K562 (cell line): ENCODE measurements around the gene KITLG. TPM values are rescaled to one million over a fixed set of nuclear protein-coding genes. Genes with fewer than 3 reads are reported as not detected.

Experiments used
- ATAC-seq: fragments of 200-7000 bp; cut with Tn5 transposase; 3 replicates; pipeline ENCODE4 v1.9.1; 2020; ENCODE audit warnings: moderate library complexity
- BruUV-seq: library from RNA; stranded (reverse); fragments of 400-500 nt; replicated peaks from 2 replicates; lab custom pipeline; 2021; lab: Mats Ljungman, UMichigan
- CTCF ChIA-PET: fragments of 300-600 bp; formaldehyde crosslinking; extraction: SDS; loops from one replicate; lab custom pipeline; 2021; ENCODE audit warnings: low intra/inter-chr PET ratio; lab: Yijun Ruan, JAX
- POLR2A ChIA-PET: fragments of 300-600, 350-650 bp; sonication (Branson Sonifier 250); formaldehyde crosslinking; extraction: SDS; loops from one replicate; lab custom pipeline; 2021; ENCODE audit warnings: antibody characterized with exemption, inconsistent platforms; lab: Yijun Ruan, JAX
- DNase-seq, 4 experiments: peaks; one replicate each; pipeline versions ENCODE4 v3.0.0 to v3.0.0-alpha.2; 2011 to 2018; ENCODE audit warnings: low spot score in 3 of 4, mixed read lengths in 3 of 4; ENCODE audit errors: extremely low read depth in 1 of 4
- FAIRE-seq: peaks from 2 replicates; lab custom pipeline; 2011; peaks lifted over from hg19 to GRCh38; lab: Jason Lieb, UNC
- H2AFZ ChIP-seq: 2 replicates; pipeline ENCODE4 v1.6.0; 2011; ENCODE audit warnings: low read depth, low read length, control low read depth, inconsistent platforms
- H3K27ac ChIP-seq: fragments of 200-600 bp; 3 replicates; pipeline ENCODE4 v1.8.0; 2011; ENCODE audit warnings: low read depth, mild to moderate bottlenecking, control low read depth, inconsistent platforms, low read length, moderate library complexity, mixed read lengths; ENCODE audit errors: extremely low read depth
- H3K27me3 ChIP-seq, 2 experiments: fragments of 300-600 bp in 1 of 2; 2 replicates in 1 of 2; 3 replicates in 1 of 2; pipeline versions ENCODE4 v1.6.0 to v1.8.0; 2011; ENCODE audit warnings: inconsistent platforms in 2 of 2, low read length in 2 of 2, mild to moderate bottlenecking in 1 of 2, mixed read lengths in 1 of 2, moderate library complexity in 1 of 2; ENCODE audit not compliant: control insufficient read depth in 2 of 2, insufficient read depth in 2 of 2
- H3K36me3 ChIP-seq: fragments of 300-600 bp; 3 replicates; pipeline ENCODE4 v1.8.0; 2011; ENCODE audit warnings: mild to moderate bottlenecking, low read length, inconsistent platforms; ENCODE audit not compliant: control insufficient read depth, insufficient read depth
- H3K4me1 ChIP-seq, 2 experiments: fragments of 200-600 bp in 1 of 2; replicated peaks in 1 of 2; 2 replicates in 1 of 2; 3 replicates in 1 of 2; pipeline versions ENCODE4 v1.5.1 to v1.8.0; 2011; ENCODE audit warnings: inconsistent platforms in 2 of 2, low read length in 2 of 2, mild to moderate bottlenecking in 1 of 2, mixed read lengths in 1 of 2, moderate library complexity in 1 of 2; ENCODE audit not compliant: control insufficient read depth in 2 of 2, insufficient read depth in 2 of 2
- H3K4me2 ChIP-seq: 2 replicates; pipeline ENCODE4 v1.6.1; 2011; ENCODE audit warnings: low read length, control low read depth, inconsistent platforms, mixed read lengths; ENCODE audit not compliant: insufficient read depth
- H3K4me3 ChIP-seq: fragments of 200-600 bp; sonication (generic), shearing (Covaris generic); 2 replicates; pipeline ENCODE4 v1.5.1; 2016; ENCODE audit warnings: control low read depth, inconsistent platforms
- H3K79me2 ChIP-seq: fragments of 200-600 bp; 3 replicates; pipeline ENCODE4 v1.8.0; 2011; ENCODE audit warnings: low read length, inconsistent platforms; ENCODE audit not compliant: control insufficient read depth, insufficient read depth
- H3K9ac ChIP-seq, 2 experiments: 2 replicates each; pipeline versions ENCODE4 v1.6.0 to v1.6.1; 2011; ENCODE audit warnings: low read depth in 2 of 2, low read length in 2 of 2, control low read depth in 1 of 2, inconsistent platforms in 1 of 2, mild to moderate bottlenecking in 1 of 2, mixed read lengths in 1 of 2; ENCODE audit not compliant: insufficient read depth in 1 of 2
- H3K9me1 ChIP-seq: one replicate; pipeline ENCODE4 v1.6.0; 2011; ENCODE audit warnings: inconsistent platforms, mild to moderate bottlenecking, low read length, moderate library complexity; ENCODE audit not compliant: control insufficient read depth, insufficient read depth
- H3K9me3 ChIP-seq: replicated peaks from 2 replicates; pipeline ENCODE4 v1.5.1; 2011; ENCODE audit warnings: low read depth, low read length, inconsistent platforms; ENCODE audit not compliant: control insufficient read depth, insufficient read depth
- H4K20me1 ChIP-seq: replicated peaks from 2 replicates; pipeline ENCODE4 v1.6.1; 2011; ENCODE audit warnings: low read length, inconsistent platforms, mixed read lengths; ENCODE audit not compliant: control insufficient read depth, insufficient read depth
- DIDO1 ChIP-seq: fragments of 450-650 bp; IDR thresholded peaks from 2 replicates; pipeline ENCODE4 v1.6.1; 2016; ENCODE audit warnings: low read depth, missing biosample characterization, missing genetic modification characterization
- GABPA ChIP-seq: fragments of 200-800 bp; sonication (Bioruptor generic); conservative IDR thresholded peaks from 2 replicates; pipeline ENCODE4 v1.6.1; 2016; ENCODE audit warnings: low read depth, missing genetic modification characterization, missing compliant biosample characterization
- IFI16 ChIP-seq: fragments of 250-450 bp; sonication (Bioruptor Pico); IDR thresholded peaks from 2 replicates; pipeline ENCODE4 v2.1.2; 2022; ENCODE audit warnings: mild to moderate bottlenecking, inconsistent platforms
- MYNN ChIP-seq, 2 experiments: sonication (generic); formaldehyde crosslinking in 1 of 2; IDR thresholded peaks; 2 replicates each; pipeline versions ENCODE4 v1.5.0 to v1.6.1; 2016 to 2020; ENCODE audit warnings: antibody characterized with exemption in 1 of 2, missing genetic modification reagents in 1 of 2
- NCOR1 ChIP-seq: fragments of 450-650 bp; IDR thresholded peaks from 2 replicates; pipeline ENCODE4 v1.6.1; 2016; ENCODE audit warnings: mild to moderate bottlenecking, moderate library complexity
- POLR2AphosphoS5 ChIP-seq: IDR thresholded peaks from 2 replicates; pipeline ENCODE4 v1.6.1; 2011; ENCODE audit warnings: mild to moderate bottlenecking, low read depth, low read length, moderate library complexity; ENCODE audit not compliant: control insufficient read depth, insufficient read depth
- PTBP1 ChIP-seq: fragments of 200-400 bp; formaldehyde crosslinking; IDR thresholded peaks from 2 replicates; pipeline ENCODE4 v1.6.1; 2017; ENCODE audit warnings: low read depth, low read length
- TSC22D4 ChIP-seq: fragments of 450-650 bp; IDR thresholded peaks from 2 replicates; pipeline ENCODE4 v1.6.1; 2016; ENCODE audit warnings: missing genetic modification characterization, missing biosample characterization, control low read depth
- XRCC5 ChIP-seq: fragments of 200-400 bp; formaldehyde crosslinking; IDR thresholded peaks from 2 replicates; pipeline ENCODE4 v1.6.1; 2017; ENCODE audit warnings: low read depth, mild to moderate bottlenecking, low read length
- ZNF184 ChIP-seq: sonication (generic); formaldehyde crosslinking; IDR thresholded peaks from 2 replicates; pipeline ENCODE4 v1.5.0; 2020; ENCODE audit warnings: missing genetic modification reagents
- ZNF239 ChIP-seq: fragments of 250-450 bp; sonication (Bioruptor Pico); IDR thresholded peaks from 2 replicates; pipeline ENCODE4 v1.4.0; 2020; ENCODE audit warnings: mild to moderate bottlenecking
- ZNF644 ChIP-seq: fragments of 200-800 bp; sonication (Bioruptor generic); IDR thresholded peaks from 2 replicates; pipeline ENCODE4 v1.6.1; 2016; ENCODE audit warnings: low read depth, missing genetic modification characterization, missing compliant biosample characterization
- WGBS: fragments of 100-300 bp; shearing (Covaris generic); methylation state at CpG from one replicate; pipeline ENCODE4 v1.1.6; 2016; ENCODE audit warnings: low coverage, mixed read lengths; ENCODE audit not compliant: insufficient coverage; ENCODE audit errors: missing lambda C conversion rate; 5-methylcytosine and 5-hydroxymethylcytosine counted together
- in situ Hi-C: fragments of 300-500 bp; cut with MboI; formaldehyde crosslinking; loops from 4 replicates; pipeline ENCODE4 v1.15.0; 2018; ENCODE audit warnings: inconsistent platforms, mixed read lengths
- intact Hi-C: fragments of 100-400 bp; cut with micrococcal nuclease; formaldehyde crosslinking; loops from 2 replicates; pipeline ENCODE4 v1.14.2; 2022
- polyA plus RNA-seq, 8 experiments: library from polyadenylated mRNA; depleted of rRNA in 4 of 8; stranded (reverse) in 5 of 8; unstranded in 3 of 8; fragments of >200 nt; fragmentation: Nextera tagmentation in 2 of 8; fragmentation: Illumina TruSeq in 1 of 8; extraction: Ambion mirVana in 2 of 8; extraction: Trizol in 1 of 8; gene quantifications; 2 replicates each; pipeline versions ENCODE4 v1.2.1 to v1.2.3, GENCODE V29; 2011 to 2014; ENCODE audit warnings: inconsistent platforms in 1 of 8, missing spikeins in 1 of 8
- total RNA-seq, 7 experiments: library from RNA; depleted of rRNA in 6 of 7; stranded (reverse); fragments of >200 nt in 6 of 7; fragmentation: Illumina TruSeq in 2 of 7; extraction: Trizol in 2 of 7; gene quantifications; 2 replicates each; pipeline versions ENCODE4 v1.2.1 to v1.2.3, GENCODE V29; 2011 to 2021; ENCODE audit warnings: low replicate concordance in 1 of 7
- TF ChIP-seq, protein P1 (sequence below): fragments of 450-650 bp; IDR thresholded peaks from 2 replicates; pipeline ENCODE4 v1.6.1; 2017; ENCODE audit warnings: antibody characterized with exemption
- TF ChIP-seq, protein P2 (sequence below): fragments of 450-650 bp; IDR thresholded peaks from 2 replicates; pipeline ENCODE4 v1.6.1; 2016; ENCODE audit warnings: borderline replicate concordance
- TF ChIP-seq, protein P3 (sequence below): sonication (generic); formaldehyde crosslinking; IDR thresholded peaks from 2 replicates; pipeline ENCODE4 v1.4.0; 2020; ENCODE audit warnings: mild to moderate bottlenecking, missing genetic modification reagents

Gene KITLG
- total and polyA plus RNA-seq, 9 of the 15 experiments (the other 6 are each of a cell fraction or from before 2014, with no cell fraction given): 0.04 to 0.09 (median 0.04) TPM; not detected in 6

DNA sequence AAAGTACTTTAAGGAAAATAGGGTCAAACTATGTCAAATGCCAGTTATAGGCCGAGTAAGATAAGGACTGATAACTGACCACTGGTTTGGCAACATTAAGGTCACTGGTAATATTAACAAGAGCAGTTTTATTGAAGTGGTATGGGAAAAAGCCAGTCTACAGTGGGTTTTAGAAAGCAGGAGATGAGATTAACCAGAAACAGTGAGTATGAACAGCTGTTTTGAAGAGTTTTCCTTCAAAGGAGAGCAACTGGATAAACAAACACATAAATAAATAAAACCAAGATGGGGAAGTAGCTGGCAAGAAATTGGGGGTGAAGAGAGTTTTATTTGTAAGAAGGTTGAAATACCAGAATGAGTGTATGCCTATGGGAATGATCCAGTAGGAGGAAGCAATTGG lies 30.3 kb downstream of the KITLG start:
- no peak for TF ChIP-seq IFI16
- no peak for TF ChIP-seq DIDO1 (tag)
- TF ChIP-seq GABPA (tag): no peak
- no peak for TF ChIP-seq ZNF644
- TF ChIP-seq, protein P1, sequence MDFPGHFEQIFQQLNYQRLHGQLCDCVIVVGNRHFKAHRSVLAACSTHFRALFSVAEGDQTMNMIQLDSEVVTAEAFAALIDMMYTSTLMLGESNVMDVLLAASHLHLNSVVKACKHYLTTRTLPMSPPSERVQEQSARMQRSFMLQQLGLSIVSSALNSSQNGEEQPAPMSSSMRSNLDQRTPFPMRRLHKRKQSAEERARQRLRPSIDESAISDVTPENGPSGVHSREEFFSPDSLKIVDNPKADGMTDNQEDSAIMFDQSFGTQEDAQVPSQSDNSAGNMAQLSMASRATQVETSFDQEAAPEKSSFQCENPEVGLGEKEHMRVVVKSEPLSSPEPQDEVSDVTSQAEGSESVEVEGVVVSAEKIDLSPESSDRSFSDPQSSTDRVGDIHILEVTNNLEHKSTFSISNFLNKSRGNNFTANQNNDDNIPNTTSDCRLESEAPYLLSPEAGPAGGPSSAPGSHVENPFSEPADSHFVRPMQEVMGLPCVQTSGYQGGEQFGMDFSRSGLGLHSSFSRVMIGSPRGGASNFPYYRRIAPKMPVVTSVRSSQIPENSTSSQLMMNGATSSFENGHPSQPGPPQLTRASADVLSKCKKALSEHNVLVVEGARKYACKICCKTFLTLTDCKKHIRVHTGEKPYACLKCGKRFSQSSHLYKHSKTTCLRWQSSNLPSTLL: no peak
- TF ChIP-seq NCOR1: no peak
- TF ChIP-seq ZNF239 (CRISPR knock-in tag): no peak
- TF ChIP-seq, protein P2, sequence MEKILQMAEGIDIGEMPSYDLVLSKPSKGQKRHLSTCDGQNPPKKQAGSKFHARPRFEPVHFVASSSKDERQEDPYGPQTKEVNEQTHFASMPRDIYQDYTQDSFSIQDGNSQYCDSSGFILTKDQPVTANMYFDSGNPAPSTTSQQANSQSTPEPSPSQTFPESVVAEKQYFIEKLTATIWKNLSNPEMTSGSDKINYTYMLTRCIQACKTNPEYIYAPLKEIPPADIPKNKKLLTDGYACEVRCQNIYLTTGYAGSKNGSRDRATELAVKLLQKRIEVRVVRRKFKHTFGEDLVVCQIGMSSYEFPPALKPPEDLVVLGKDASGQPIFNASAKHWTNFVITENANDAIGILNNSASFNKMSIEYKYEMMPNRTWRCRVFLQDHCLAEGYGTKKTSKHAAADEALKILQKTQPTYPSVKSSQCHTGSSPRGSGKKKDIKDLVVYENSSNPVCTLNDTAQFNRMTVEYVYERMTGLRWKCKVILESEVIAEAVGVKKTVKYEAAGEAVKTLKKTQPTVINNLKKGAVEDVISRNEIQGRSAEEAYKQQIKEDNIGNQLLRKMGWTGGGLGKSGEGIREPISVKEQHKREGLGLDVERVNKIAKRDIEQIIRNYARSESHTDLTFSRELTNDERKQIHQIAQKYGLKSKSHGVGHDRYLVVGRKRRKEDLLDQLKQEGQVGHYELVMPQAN: no peak
- no peak for TF ChIP-seq POLR2AphosphoS5
- no peak for TF ChIP-seq ZNF184 (CRISPR knock-in tag)
- TF ChIP-seq, protein P3, sequence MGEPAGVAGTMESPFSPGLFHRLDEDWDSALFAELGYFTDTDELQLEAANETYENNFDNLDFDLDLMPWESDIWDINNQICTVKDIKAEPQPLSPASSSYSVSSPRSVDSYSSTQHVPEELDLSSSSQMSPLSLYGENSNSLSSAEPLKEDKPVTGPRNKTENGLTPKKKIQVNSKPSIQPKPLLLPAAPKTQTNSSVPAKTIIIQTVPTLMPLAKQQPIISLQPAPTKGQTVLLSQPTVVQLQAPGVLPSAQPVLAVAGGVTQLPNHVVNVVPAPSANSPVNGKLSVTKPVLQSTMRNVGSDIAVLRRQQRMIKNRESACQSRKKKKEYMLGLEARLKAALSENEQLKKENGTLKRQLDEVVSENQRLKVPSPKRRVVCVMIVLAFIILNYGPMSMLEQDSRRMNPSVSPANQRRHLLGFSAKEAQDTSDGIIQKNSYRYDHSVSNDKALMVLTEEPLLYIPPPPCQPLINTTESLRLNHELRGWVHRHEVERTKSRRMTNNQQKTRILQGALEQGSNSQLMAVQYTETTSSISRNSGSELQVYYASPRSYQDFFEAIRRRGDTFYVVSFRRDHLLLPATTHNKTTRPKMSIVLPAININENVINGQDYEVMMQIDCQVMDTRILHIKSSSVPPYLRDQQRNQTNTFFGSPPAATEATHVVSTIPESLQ (CRISPR knock-in tag): no peak
- TF ChIP-seq TSC22D4 (tag): no peak
- no peak for TF ChIP-seq PTBP1
- TF ChIP-seq MYNN (IDR thresholded peaks at IDR 0.05): no peak
- no peak for TF ChIP-seq MYNN (CRISPR knock-in tag; IDR thresholded peaks at IDR 0.05)
- no peak for TF ChIP-seq XRCC5
- FAIRE-seq: no peak
- Histone ChIP-seq H3K36me3 (no peaks in the 10 kb centered on the region), H3K9ac (no peak overlapping the region), H3K4me2 (no peak overlapping the region), H3K4me1 (no peaks in the 10 kb centered on the region), H3K4me3 (no peak overlapping the region), H3K79me2 (no peaks in the 10 kb centered on the region), H3K27ac (no peak overlapping the region), H2AFZ (no peak overlapping the region), H3K9me1 (no peaks in the 10 kb centered on the region), H3K27me3 (no peaks in the 10 kb centered on the region), H3K9me3 (no peaks in the 10 kb centered on the region), H4K20me1 (no peaks in the 10 kb centered on the region)
- POLR2A ChIA-PET: no interaction called here
- BruUV-seq: no TSS peak
- no peak for ATAC-seq
- in situ Hi-C loops (no loop called here), intact Hi-C loops (no loop called here)
- DNase-seq: no peak
- CTCF ChIA-PET: no interaction called here
- 0% methylated on average over 1 of the region's 1 CpG for WGBS
